H1 (cell line): ENCODE data around the gene GABARAPL1. TPM values are rescaled to one million over a fixed set of nuclear protein-coding genes. Genes with fewer than 3 reads are reported as not detected.

ENCODE experiments used
- CTCF ChIA-PET: fragments of 300-600 bp; sonication (Branson Sonifier 250); formaldehyde crosslinking; loops from one replicate; lab custom pipeline; 2021; ENCODE audit not compliant: partially characterized antibody; lab: Charles Lee
- POLR2A ChIA-PET: fragments of 300-600 bp; sonication (Branson Sonifier 250); formaldehyde crosslinking; loops from one replicate; lab custom pipeline; 2021; ENCODE audit warnings: inconsistent platforms; ENCODE audit not compliant: partially characterized antibody; lab: Charles Lee
- DNase-seq, 2 experiments: peaks; one replicate each; pipeline versions ENCODE4 v3.0.0 to v3.0.0-alpha.2; 2010 to 2022; ENCODE audit warnings: low spot score in 2 of 2, low read depth in 1 of 2, mixed read lengths in 1 of 2
- FAIRE-seq: peaks from 2 replicates; lab custom pipeline; 2011; peaks lifted over from hg19 to GRCh38; lab: Jason Lieb, UNC
- H2AFZ ChIP-seq: 2 replicates; pipeline ENCODE4 v1.8.1; 2012; ENCODE audit warnings: low read length, inconsistent platforms
- H2AK5ac ChIP-seq: 2 replicates; pipeline ENCODE4 v1.6.1; 2013; ENCODE audit warnings: low read depth, low read length
- H2BK120ac ChIP-seq: replicated peaks from 2 replicates; pipeline ENCODE3; 2013; ENCODE audit warnings: low read depth, low read length, inconsistent platforms
- H2BK12ac ChIP-seq: 2 replicates; pipeline ENCODE4 v1.6.1; 2013; ENCODE audit warnings: low read depth, low read length
- H2BK15ac ChIP-seq: 2 replicates; pipeline ENCODE4 v1.6.1; 2013; ENCODE audit warnings: low read length
- H2BK20ac ChIP-seq: 2 replicates; pipeline ENCODE4 v1.6.1; 2013; ENCODE audit warnings: low read length
- H2BK5ac ChIP-seq: 2 replicates; pipeline ENCODE4 v1.6.1; 2013; ENCODE audit warnings: low read depth, low read length
- H3K14ac ChIP-seq: 2 replicates; pipeline ENCODE4 v1.6.1; 2013; ENCODE audit warnings: inconsistent platforms; ENCODE audit not compliant: insufficient read length
- H3K18ac ChIP-seq: 2 replicates; pipeline ENCODE4 v1.6.1; 2013; ENCODE audit warnings: low read length; ENCODE audit errors: extremely low read depth
- H3K23ac ChIP-seq: 2 replicates; pipeline ENCODE4 v1.6.1; 2013; ENCODE audit warnings: inconsistent platforms; ENCODE audit not compliant: insufficient read length
- H3K23me2 ChIP-seq: 2 replicates; pipeline ENCODE4 v1.6.1; 2013; ENCODE audit warnings: low read depth, low read length
- H3K27ac ChIP-seq: 2 replicates; pipeline ENCODE4 v1.6.1; 2011; ENCODE audit warnings: low read depth, low read length, inconsistent platforms
- H3K27me3 ChIP-seq, 4 experiments: replicated peaks in 1 of 4; 1 replicate in 1 of 4; 2 replicates in 3 of 4; pipeline versions ENCODE4 v1.6.1 to v1.8.1; 2011 to 2013; ENCODE audit warnings: low read length in 3 of 4, mild to moderate bottlenecking in 3 of 4, inconsistent platforms in 2 of 4, mixed read lengths in 2 of 4, moderate library complexity in 1 of 4; ENCODE audit not compliant: control insufficient read depth in 3 of 4, insufficient read depth in 3 of 4; ENCODE audit errors: extremely low read depth in 1 of 4
- H3K36me3 ChIP-seq, 4 experiments: 2 replicates each; pipeline versions ENCODE4 v1.6.1 to v1.8.1; 2011 to 2013; ENCODE audit warnings: mild to moderate bottlenecking in 4 of 4, low read length in 3 of 4, moderate library complexity in 2 of 4, control low read depth in 1 of 4, inconsistent platforms in 1 of 4; ENCODE audit not compliant: insufficient read depth in 4 of 4, control insufficient read depth in 2 of 4
- H3K4ac ChIP-seq: replicated peaks from 2 replicates; pipeline ENCODE3; 2013; ENCODE audit warnings: low read length, low read depth, mixed read lengths, inconsistent platforms; ENCODE audit not compliant: insufficient read length
- H3K4me1 ChIP-seq, 4 experiments: replicated peaks in 1 of 4; 1 replicate in 1 of 4; 2 replicates in 3 of 4; pipeline versions ENCODE4 v1.6.1 to v1.8.1; 2011 to 2013; ENCODE audit warnings: low read length in 3 of 4, inconsistent platforms in 2 of 4, mixed read lengths in 1 of 4; ENCODE audit not compliant: insufficient read depth in 4 of 4, control insufficient read depth in 3 of 4
- H3K4me2 ChIP-seq, 2 experiments: 2 replicates each; pipeline versions ENCODE4 v1.6.1 to v1.8.1; 2011 to 2013; ENCODE audit warnings: low read depth in 2 of 2, low read length in 2 of 2, control low read depth in 1 of 2, inconsistent platforms in 1 of 2, mild to moderate bottlenecking in 1 of 2; ENCODE audit not compliant: insufficient read depth in 1 of 2
- H3K4me3 ChIP-seq, 4 experiments: fragments of 200-600, 300-600 bp in 1 of 4; sonication (generic), shearing (Covaris generic), sonication (Bioruptor Twin) in 1 of 4; 2 replicates each; pipeline versions ENCODE4 v1.5.1 to v1.8.1; 2011 to 2016; ENCODE audit warnings: low read length in 4 of 4, low read depth in 3 of 4, control low read depth in 2 of 4, inconsistent platforms in 2 of 4, mild to moderate bottlenecking in 2 of 4, mixed read lengths in 1 of 4, moderate library complexity in 1 of 4; ENCODE audit not compliant: insufficient read depth in 2 of 4; ENCODE audit errors: extremely low read depth in 1 of 4
- H3K56ac ChIP-seq: replicated peaks from 2 replicates; pipeline ENCODE3; 2013; ENCODE audit warnings: low read depth, mild to moderate bottlenecking, mixed read lengths, low read length, inconsistent platforms; ENCODE audit not compliant: insufficient read length
- H3K79me1 ChIP-seq: 2 replicates; pipeline ENCODE4 v1.6.1; 2013; ENCODE audit warnings: low read depth, low read length, control low read depth
- H3K79me2 ChIP-seq, 2 experiments: 2 replicates each; pipeline versions ENCODE4 v1.6.1 to v1.8.1; 2012 to 2013; ENCODE audit warnings: low read length in 2 of 2, mild to moderate bottlenecking in 2 of 2, inconsistent platforms in 1 of 2; ENCODE audit not compliant: insufficient read depth in 2 of 2, control insufficient read depth in 1 of 2
- H3K9ac ChIP-seq, 4 experiments: replicated peaks in 1 of 4; 1 replicate in 1 of 4; 2 replicates in 3 of 4; pipeline versions ENCODE4 v1.6.1 to v1.8.1; 2011 to 2013; ENCODE audit warnings: low read depth in 3 of 4, low read length in 3 of 4, control low read depth in 2 of 4, mild to moderate bottlenecking in 2 of 4, moderate library complexity in 2 of 4, inconsistent platforms in 1 of 4; ENCODE audit errors: extremely low read depth in 1 of 4
- H3K9me3 ChIP-seq, 2 experiments: 2 replicates each; pipeline versions ENCODE4 v1.6.1 to v1.8.1; 2012 to 2013; ENCODE audit warnings: mild to moderate bottlenecking in 2 of 2, moderate library complexity in 2 of 2, control low read depth in 1 of 2, inconsistent platforms in 1 of 2, low read depth in 1 of 2, low read length in 1 of 2, mixed read lengths in 1 of 2; ENCODE audit not compliant: insufficient read depth in 2 of 2
- H4K20me1 ChIP-seq, 2 experiments: replicated peaks in 1 of 2; 2 replicates each; pipeline versions ENCODE3 to v1.8.1; 2011 to 2013; ENCODE audit warnings: inconsistent platforms in 2 of 2, low read length in 2 of 2, mild to moderate bottlenecking in 1 of 2; ENCODE audit not compliant: insufficient read depth in 2 of 2, control insufficient read depth in 1 of 2
- H4K5ac ChIP-seq: 2 replicates; pipeline ENCODE4 v1.6.1; 2013; ENCODE audit warnings: low read length, low read depth, mixed read lengths, inconsistent platforms; ENCODE audit not compliant: insufficient read length
- H4K8ac ChIP-seq: 2 replicates; pipeline ENCODE4 v1.8.0; 2013; ENCODE audit warnings: mild to moderate bottlenecking, moderate library complexity, low read length, inconsistent platforms; ENCODE audit not compliant: insufficient read depth; ENCODE audit errors: extremely low read depth
- H4K91ac ChIP-seq: replicated peaks from 2 replicates; pipeline ENCODE3; 2013; ENCODE audit warnings: low read length, mixed read lengths, inconsistent platforms; ENCODE audit not compliant: insufficient read length
- CEBPB ChIP-seq: IDR thresholded peaks from 2 replicates; pipeline ENCODE4 v1.6.1; 2012; ENCODE audit warnings: low read depth, low read length
- POU5F1 ChIP-seq: IDR thresholded peaks from 2 replicates; pipeline ENCODE4 v1.6.1; 2011; ENCODE audit warnings: low read depth, mild to moderate bottlenecking, low read length, moderate library complexity
- WGBS, 2 experiments: shearing (Covaris generic) in 1 of 2; methylation state at CpG; one replicate each; pipeline versions ENCODE4 v1.1.6 to v1.1.7; 2013 to 2015; ENCODE audit warnings: low lambda C conversion rate in 2 of 2, mixed read lengths in 2 of 2, inconsistent platforms in 1 of 2, low coverage in 1 of 2, missing lambda C conversion rate in 1 of 2; ENCODE audit not compliant: insufficient replicate concordance in 2 of 2, insufficient coverage in 1 of 2, insufficient read length in 1 of 2; ENCODE audit errors: extremely low coverage in 1 of 2, missing lambda C conversion rate in 1 of 2; 5-methylcytosine and 5-hydroxymethylcytosine counted together
- polyA plus RNA-seq, 7 experiments: library from polyadenylated mRNA; depleted of rRNA in 3 of 7; stranded (reverse) in 5 of 7; unstranded in 2 of 7; fragments of >200 nt in 5 of 7; fragments of 200-250 nt in 2 of 7; gene quantifications; 1 replicate in 5 of 7; 2 replicates in 1 of 7; 4 replicates in 1 of 7; pipeline versions ENCODE4 v1.2.1 to v1.2.3, GENCODE V29; 2011 to 2013; ENCODE audit warnings: missing spikeins in 2 of 7, mixed read lengths in 2 of 7
- total RNA-seq: library from RNA; stranded (reverse); fragmentation: NEBNext Ultra II Directional; extraction: Animal tissue kit (Norgen Biotek cat#: 25700); gene quantifications from 2 replicates; pipeline ENCODE4 v1.2.1, GENCODE V29; 2021
- TF ChIP-seq, protein P1 (sequence below): IDR thresholded peaks from 2 replicates; pipeline ENCODE4 v1.6.1; 2012; ENCODE audit warnings: low read length, inconsistent platforms

Gene GABARAPL1
- total and polyA plus RNA-seq, 2 of the 8 experiments (the other 6 are each of a cell fraction or from before 2014, with no cell fraction given): 56.1 to 87.9 TPM

DNA sequence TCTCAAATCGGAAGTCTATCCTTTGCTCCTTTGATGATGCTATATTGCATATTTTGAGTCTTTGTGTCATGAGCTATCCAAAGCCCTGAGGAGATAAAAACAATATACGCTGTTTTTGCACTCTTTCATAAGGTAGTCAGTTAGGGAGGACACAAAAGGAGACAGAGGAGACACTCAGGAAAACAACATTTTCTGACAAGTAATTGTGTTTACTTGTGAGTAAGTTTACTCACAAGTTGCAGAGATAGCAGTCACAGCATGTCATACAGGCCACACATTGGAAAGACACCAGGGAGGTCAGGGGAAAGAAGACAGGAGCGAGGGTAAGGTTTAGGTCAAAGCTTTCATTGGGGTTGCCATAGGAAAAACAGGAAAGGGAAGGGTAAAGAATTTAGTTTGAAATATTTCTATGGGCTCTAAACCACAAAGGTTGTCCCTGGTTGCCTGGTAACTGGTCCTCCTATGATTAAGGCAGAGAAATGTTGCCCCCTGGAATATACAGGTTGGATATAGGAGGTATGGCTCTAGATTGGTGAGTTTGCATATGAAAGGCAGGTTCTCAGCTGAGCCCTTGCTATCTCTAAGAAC is 7.4 kb upstream of the GABARAPL1 start:
- H3K79me2 ChIP-seq: no peaks in the 10 kb centered on the region
- H3K27ac ChIP-seq: no peak overlapping the region
- H3K9ac ChIP-seq: no peak overlapping the region
- H3K36me3 ChIP-seq: no peaks in the 10 kb centered on the region
- CTCF ChIA-PET: interaction anchor here (1.2 kb wide), 1 partner anchor 30 kb away, joined by 3 read pairs; no protein-coding TSS in a partner anchor
- peaks cover 0 to 3% (median 0%) of the 10 kb centered on the region in 4 experiments; a peak in 1 of 7 replicates for H3K4me1 ChIP-seq
- FAIRE-seq (no peak), DNase-seq (no peak)
- no peaks in the 10 kb centered on the region for H4K20me1 ChIP-seq
- no peak overlapping the region for H2BK15ac ChIP-seq
- H3K4ac ChIP-seq: no peak overlapping the region
- no peak overlapping the region for H3K14ac ChIP-seq
- 91% methylated on average over 3 of the region's 3 CpGs; no CpG with 5 or more reads in 1 of the 2 experiments for WGBS, 2 experiments
- no peak overlapping the region for H2BK120ac ChIP-seq
- H3K18ac ChIP-seq: no peak overlapping the region
- H2AFZ ChIP-seq: no peak overlapping the region
- H2BK20ac ChIP-seq: no peak overlapping the region; the same call in 1 of the 2 replicates
- no peaks in the 10 kb centered on the region for H3K79me1 ChIP-seq
- no peak overlapping the region for H3K4me3 ChIP-seq
- H3K56ac ChIP-seq: no peak overlapping the region
- H4K8ac ChIP-seq: no peak overlapping the region
- H4K5ac ChIP-seq: no peak overlapping the region
- no peaks in the 10 kb centered on the region for H3K23me2 ChIP-seq
- no peak overlapping the region for H2AK5ac ChIP-seq
- POLR2A ChIA-PET: interaction anchor here (2.4 kb wide), 1 partner anchor 52 kb away, joined by 6 read pairs; no protein-coding TSS in a partner anchor
- H2BK5ac ChIP-seq: no peak overlapping the region
- TF ChIP-seq, protein P1, sequence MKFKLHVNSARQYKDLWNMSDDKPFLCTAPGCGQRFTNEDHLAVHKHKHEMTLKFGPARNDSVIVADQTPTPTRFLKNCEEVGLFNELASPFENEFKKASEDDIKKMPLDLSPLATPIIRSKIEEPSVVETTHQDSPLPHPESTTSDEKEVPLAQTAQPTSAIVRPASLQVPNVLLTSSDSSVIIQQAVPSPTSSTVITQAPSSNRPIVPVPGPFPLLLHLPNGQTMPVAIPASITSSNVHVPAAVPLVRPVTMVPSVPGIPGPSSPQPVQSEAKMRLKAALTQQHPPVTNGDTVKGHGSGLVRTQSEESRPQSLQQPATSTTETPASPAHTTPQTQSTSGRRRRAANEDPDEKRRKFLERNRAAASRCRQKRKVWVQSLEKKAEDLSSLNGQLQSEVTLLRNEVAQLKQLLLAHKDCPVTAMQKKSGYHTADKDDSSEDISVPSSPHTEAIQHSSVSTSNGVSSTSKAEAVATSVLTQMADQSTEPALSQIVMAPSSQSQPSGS: no peak
- TF ChIP-seq CEBPB: no peak
- 0 out of 2 replicates have a peak, but pooled peaks have one; percentile 23 for TF ChIP-seq POU5F1
- H4K91ac ChIP-seq: no peak overlapping the region
- no peak overlapping the region for H2BK12ac ChIP-seq
- H3K23ac ChIP-seq: no peak overlapping the region
- H3K9me3 ChIP-seq: no peaks in the 10 kb centered on the region
- H3K4me2 ChIP-seq: no peak overlapping the region
- no peaks in the 10 kb centered on the region for H3K27me3 ChIP-seq
